Natural killer cell (primary cell): ENCODE measurements around the gene PKP1. TPM values are rescaled to one million over a fixed set of nuclear protein-coding genes. Genes with fewer than 3 reads are reported as not detected.

ENCODE experiments used
- ATAC-seq, 3 donors: fragments of 150-1000 bp in 2 of 3; fragments of 200-7000 bp in 1 of 3; cut with Tn5 transposase; 1 replicate in 1 of 3; 2 replicates in 2 of 3; pipeline ENCODE4 v1.10.0; 2021; ENCODE audit warnings: mild to moderate bottlenecking in 2 of 3, moderate library complexity in 2 of 3
- DNase-seq, 2 donors: peaks; one replicate each; pipeline versions ENCODE4 v3.0.0 to v3.0.0-alpha.2; 2013 to 2021; ENCODE audit warnings: mixed read lengths in 1 of 2
- H3K27ac ChIP-seq: one replicate; pipeline ENCODE4 v1.5.1; 2013; ENCODE audit warnings: mild to moderate bottlenecking, low read length
- H3K27me3 ChIP-seq: one replicate; pipeline ENCODE4 v1.6.1; 2013; ENCODE audit warnings: low read length; ENCODE audit not compliant: control insufficient read depth, insufficient read depth
- H3K36me3 ChIP-seq: one replicate; pipeline ENCODE4 v1.6.1; 2013; ENCODE audit warnings: low read length; ENCODE audit not compliant: control insufficient read depth, insufficient read depth
- H3K4me1 ChIP-seq: one replicate; pipeline ENCODE4 v1.6.1; 2013; ENCODE audit warnings: low read length; ENCODE audit not compliant: control insufficient read depth, insufficient read depth
- H3K4me3 ChIP-seq: one replicate; pipeline ENCODE4 v1.5.1; 2013; ENCODE audit warnings: low read length
- H3K9me3 ChIP-seq: one replicate; pipeline ENCODE4 v1.6.1; 2013; ENCODE audit warnings: low read length; ENCODE audit not compliant: control insufficient read depth, insufficient read depth
- H3K27ac Mint-ChIP-seq, 2 donors: one replicate each; pipeline ENCODE4 v1.8.0; 2022; ENCODE audit warnings: mild to moderate bottlenecking in 2 of 2, mixed read lengths in 2 of 2, moderate library complexity in 1 of 2
- H3K27me3 Mint-ChIP-seq, 2 donors: one replicate each; pipeline ENCODE4 v1.8.0; 2022; ENCODE audit warnings: low read depth in 2 of 2, mixed read lengths in 2 of 2
- H3K36me3 Mint-ChIP-seq: one replicate; pipeline ENCODE4 v1.8.0; 2022; ENCODE audit warnings: mixed read lengths
- H3K4me1 Mint-ChIP-seq, 2 donors: one replicate each; pipeline ENCODE4 v1.8.0; 2022; ENCODE audit warnings: mixed read lengths in 2 of 2
- H3K4me3 Mint-ChIP-seq: one replicate; pipeline ENCODE4 v1.8.0; 2022; ENCODE audit warnings: mild to moderate bottlenecking, moderate library complexity, mixed read lengths
- H3K9me3 Mint-ChIP-seq, 2 donors: one replicate each; pipeline ENCODE4 v1.8.0; 2022; ENCODE audit warnings: mixed read lengths in 2 of 2
- CTCF ChIP-seq: fragments of 200-600 bp; IDR thresholded peaks from one replicate; pipeline ENCODE4 v1.8.0; 2022; ENCODE audit warnings: antibody characterized with exemption
- WGBS: methylation state at CpG from one replicate; pipeline ENCODE4 v1.1.7; 2013; ENCODE audit warnings: missing lambda C conversion rate; ENCODE audit not compliant: insufficient coverage; 5-methylcytosine and 5-hydroxymethylcytosine counted together
- intact Hi-C: fragments of 100-400 bp; cut with micrococcal nuclease; formaldehyde crosslinking; loops from one replicate; pipeline ENCODE4 v1.14.2; 2022
- total RNA-seq, 4 donors: library from RNA; stranded (reverse); fragments of 120-200 nt in 1 of 4; gene quantifications; one replicate each; pipeline versions ENCODE4 v1.2.3 to v1.2.4, GENCODE V29; 2013 to 2022

The PKP1 gene
- total RNA-seq, 3 donors from 2014 or later (not counting 1 experiment from before 2014, with no cell fraction given): not detected

GRCh38 chr1:201312298-201312697, 29.0 kb downstream of the PKP1 start:
- TF ChIP-seq CTCF: no peak
- Histone ChIP-seq H3K4me1 (peaks cover 9% of the 10 kb centered on the region), H3K36me3 (no peaks in the 10 kb centered on the region), H3K9me3 (no peaks in the 10 kb centered on the region), H3K4me3 (no peak overlapping the region), H3K27ac (no peak overlapping the region), H3K27me3 (no peaks in the 10 kb centered on the region)
- Mint-ChIP-seq H3K4me3 (no peak overlapping the region), H3K27ac (no peak overlapping the region), H3K36me3 (no peaks in the 10 kb centered on the region), H3K4me1 (no peaks in the 10 kb centered on the region), H3K9me3 (no peaks in the 10 kb centered on the region), H3K27me3 (peaks cover 0 to 31% of the 10 kb centered on the region in 2 donors)
- DNase-seq (no peak), ATAC-seq (no peak)
- WGBS: 91% methylated on average over 7 of the region's 7 CpGs
- intact Hi-C loops: no loop called here

GRCh38 chr1:201313086-201313485, 29.8 kb downstream of the PKP1 start:
- Histone ChIP-seq H3K4me3 (no peak overlapping the region), H3K4me1 (peaks cover 9% of the 10 kb centered on the region), H3K36me3 (no peaks in the 10 kb centered on the region), H3K27ac (no peak overlapping the region), H3K27me3 (no peaks in the 10 kb centered on the region), H3K9me3 (no peaks in the 10 kb centered on the region)
- H3K27ac Mint-ChIP-seq: no peak overlapping the region
- peaks cover 0 to 30% of the 10 kb centered on the region in 2 donors for H3K27me3 Mint-ChIP-seq
- no peak for DNase-seq
- no peaks in the 10 kb centered on the region for H3K36me3 Mint-ChIP-seq
- no peak for ATAC-seq
- H3K9me3 Mint-ChIP-seq: no peaks in the 10 kb centered on the region
- 90% methylated on average over 16 of the region's 16 CpGs for WGBS
- no peak for TF ChIP-seq CTCF
- H3K4me3 Mint-ChIP-seq: no peak overlapping the region
- intact Hi-C loops: no loop called here
- H3K4me1 Mint-ChIP-seq: no peaks in the 10 kb centered on the region

- no peaks in the 10 kb centered on the region for H3K36me3 Mint-ChIP-seq
- intact Hi-C loops: no loop called here
- H3K4me3 Mint-ChIP-seq: no peak overlapping the region
- H3K27ac ChIP-seq: no peak overlapping the region
- ATAC-seq: no peak
- DNase-seq: no peak
- peaks cover 0 to 11% of the 10 kb centered on the region in 2 donors for H3K27me3 Mint-ChIP-seq
- H3K4me3 ChIP-seq: no peak overlapping the region
- no peaks in the 10 kb centered on the region for H3K4me1 Mint-ChIP-seq
- H3K9me3 Mint-ChIP-seq: no peaks in the 10 kb centered on the region
- H3K27me3 ChIP-seq: no peaks in the 10 kb centered on the region
- no peak for TF ChIP-seq CTCF
- no peaks in the 10 kb centered on the region for H3K36me3 ChIP-seq
- H3K27ac Mint-ChIP-seq: no peak overlapping the region
- WGBS: 86% methylated on average over 5 of the region's 5 CpGs
- no peaks in the 10 kb centered on the region for H3K9me3 ChIP-seq
- H3K4me1 ChIP-seq: no peaks in the 10 kb centered on the region
These were observed 33.2 kb downstream of the PKP1 start for GRCh38 chr1:201316556-201316955.

- Histone ChIP-seq H3K4me1 (no peaks in the 10 kb centered on the region), H3K27me3 (no peaks in the 10 kb centered on the region), H3K27ac (no peak overlapping the region), H3K9me3 (no peaks in the 10 kb centered on the region), H3K4me3 (no peak overlapping the region), H3K36me3 (no peaks in the 10 kb centered on the region)
- no peak overlapping the region for H3K4me3 Mint-ChIP-seq
- DNase-seq: no peak
- ATAC-seq: no peak
- intact Hi-C loops: no loop called here
- H3K36me3 Mint-ChIP-seq: no peaks in the 10 kb centered on the region
- H3K9me3 Mint-ChIP-seq: no peaks in the 10 kb centered on the region
- no peak for TF ChIP-seq CTCF
- H3K27me3 Mint-ChIP-seq: peaks cover 0 to 11% of the 10 kb centered on the region in 2 donors
- no peaks in the 10 kb centered on the region for H3K4me1 Mint-ChIP-seq
- H3K27ac Mint-ChIP-seq: no peak overlapping the region
- WGBS: 89% methylated on average over 13 of the region's 13 CpGs
These were observed 34.2 kb downstream of the PKP1 start for GRCh38 chr1:201317551-201317950.
